HepG2 (cell line): ENCODE data around the gene NMU. TPM values are rescaled to one million over a fixed set of nuclear protein-coding genes. Genes with fewer than 3 reads are reported as not detected.

Experiments
- ATAC-seq: fragments of 200-7000 bp; cut with Tn5 transposase; 3 replicates; pipeline ENCODE4 v1.9.1; 2020; ENCODE audit warnings: mild to moderate bottlenecking, moderate library complexity
- BruUV-seq: library from RNA; stranded (reverse); fragments of 400-500 nt; replicated peaks from 2 replicates; lab custom pipeline; 2021; lab: Mats Ljungman, UMichigan
- CTCF ChIA-PET: fragments of 300-600 bp; formaldehyde crosslinking; extraction: SDS; loops from one replicate; lab custom pipeline; 2021; ENCODE audit warnings: low total read pairs, inconsistent platforms, low intra/inter-chr PET ratio; lab: Yijun Ruan, JAX
- POLR2A ChIA-PET: fragments of 350-600 bp; sonication (Branson Sonifier 250); formaldehyde crosslinking; loops from one replicate; lab custom pipeline; 2020; ENCODE audit warnings: antibody characterized with exemption, inconsistent platforms; lab: Yijun Ruan, JAX
- DNase-seq: peaks from one replicate; pipeline ENCODE4 v3.0.0-alpha.2; 2015; ENCODE audit warnings: low spot score
- FAIRE-seq: peaks from 3 replicates; lab custom pipeline; 2011; peaks lifted over from hg19 to GRCh38; lab: Jason Lieb, UNC
- H2AFZ ChIP-seq: one replicate; pipeline ENCODE4 v1.6.1; 2011; ENCODE audit warnings: low read length, inconsistent platforms
- H3K27ac ChIP-seq: fragments of 300-600 bp; 3 replicates; pipeline ENCODE4 v1.8.0; 2011; ENCODE audit warnings: mixed run types, mild to moderate bottlenecking, mixed read lengths, low read length, inconsistent platforms; ENCODE audit not compliant: insufficient read depth; ENCODE audit errors: extremely low read length
- H3K27me3 ChIP-seq, 2 experiments: fragments of 200-600 bp in 1 of 2; 2 replicates in 1 of 2; 3 replicates in 1 of 2; pipeline versions ENCODE4 v1.6.0 to v1.8.0; 2011; ENCODE audit warnings: low read length in 2 of 2, mild to moderate bottlenecking in 2 of 2, moderate library complexity in 2 of 2, inconsistent platforms in 1 of 2; ENCODE audit not compliant: insufficient read depth in 2 of 2, control insufficient read depth in 1 of 2
- H3K36me3 ChIP-seq, 2 experiments: fragments of 200-600 bp in 1 of 2; replicated peaks in 1 of 2; 2 replicates in 1 of 2; 3 replicates in 1 of 2; pipeline versions ENCODE4 v1.5.1 to v1.8.0; 2011; ENCODE audit warnings: low read length in 2 of 2, inconsistent platforms in 1 of 2; ENCODE audit not compliant: insufficient read depth in 2 of 2, control insufficient read depth in 1 of 2
- H3K4me1 ChIP-seq: 2 replicates; pipeline ENCODE4 v1.5.1; 2012; ENCODE audit warnings: low read length, inconsistent platforms; ENCODE audit not compliant: insufficient read depth
- H3K4me2 ChIP-seq: 2 replicates; pipeline ENCODE4 v1.6.0; 2011; ENCODE audit warnings: low read depth, low read length, inconsistent platforms
- H3K4me3 ChIP-seq, 3 experiments: fragments of 200-600 bp in 1 of 3; sonication (generic), shearing (Covaris generic) in 1 of 3; replicated peaks in 1 of 3; 2 replicates each; pipeline ENCODE4 v1.5.1; 2011 to 2016; ENCODE audit warnings: low read length in 3 of 3, inconsistent platforms in 2 of 3, low read depth in 2 of 3, mild to moderate bottlenecking in 2 of 3, control low read depth in 1 of 3, mixed read lengths in 1 of 3; ENCODE audit not compliant: insufficient read depth in 1 of 3
- H3K79me2 ChIP-seq: one replicate; pipeline ENCODE4 v1.6.1; 2011; ENCODE audit warnings: low read length, inconsistent platforms; ENCODE audit not compliant: insufficient read depth
- H3K9ac ChIP-seq: 2 replicates; pipeline ENCODE4 v1.6.0; 2011; ENCODE audit warnings: mild to moderate bottlenecking, low read depth, low read length, inconsistent platforms; ENCODE audit not compliant: insufficient read depth
- H3K9me3 ChIP-seq: 2 replicates; pipeline ENCODE4 v1.5.1; 2012; ENCODE audit warnings: mild to moderate bottlenecking, low read length
- H4K20me1 ChIP-seq: 2 replicates; pipeline ENCODE4 v1.6.0; 2011; ENCODE audit warnings: inconsistent platforms, mild to moderate bottlenecking, low read length, moderate library complexity; ENCODE audit not compliant: insufficient read depth
- ATF2 ChIP-seq: sonication (generic); formaldehyde crosslinking; IDR thresholded peaks from 2 replicates; pipeline ENCODE4 v1.4.0; 2020; ENCODE audit warnings: missing genetic modification reagents
- MTA3 ChIP-seq: sonication (generic); formaldehyde crosslinking; IDR thresholded peaks from 2 replicates; pipeline ENCODE4 v1.4.0; 2020; ENCODE audit warnings: missing genetic modification reagents
- NCOA1 ChIP-seq: sonication (generic); formaldehyde crosslinking; IDR thresholded peaks from 2 replicates; pipeline ENCODE4 v1.9.0; 2021; ENCODE audit warnings: missing genetic modification reagents
- NR3C1 ChIP-seq: sonication (generic); formaldehyde crosslinking; IDR thresholded peaks from 2 replicates; pipeline ENCODE4 v1.4.0; 2020; ENCODE audit warnings: missing genetic modification reagents
- RXRA ChIP-seq: sonication (generic); formaldehyde crosslinking; IDR thresholded peaks from 2 replicates; pipeline ENCODE4 v1.5.1; 2020; ENCODE audit warnings: missing genetic modification reagents
- SMAD3 ChIP-seq: sonication (generic); formaldehyde crosslinking; IDR thresholded peaks from 2 replicates; pipeline ENCODE4 v1.4.0; 2020; ENCODE audit warnings: missing genetic modification reagents
- SNAPC5 ChIP-seq: sonication (generic); formaldehyde crosslinking; IDR thresholded peaks from 2 replicates; pipeline ENCODE4 v1.8.1; 2023; ENCODE audit warnings: mild to moderate bottlenecking, missing genetic modification reagents, borderline replicate concordance
- TEF ChIP-seq: sonication (generic); formaldehyde crosslinking; IDR thresholded peaks from 2 replicates; pipeline ENCODE4 v1.5.0; 2020; ENCODE audit warnings: missing genetic modification reagents
- ZNF337 ChIP-seq: sonication (generic); formaldehyde crosslinking; IDR thresholded peaks from 2 replicates; pipeline ENCODE4 v1.5.1; 2020; ENCODE audit warnings: missing genetic modification reagents, low read depth, mild to moderate bottlenecking, borderline replicate concordance
- WGBS: methylation state at CpG from one replicate; pipeline ENCODE4 v1.1.6; 2017; ENCODE audit warnings: low lambda C conversion rate; 5-methylcytosine and 5-hydroxymethylcytosine counted together
- in situ Hi-C: cut with HindIII; loops from 2 replicates; pipeline ENCODE4 v1.10.0; 2017; ENCODE audit warnings: low pct_unique_long_range_greater_than_20kb; ENCODE audit not compliant: extremely low pct_ligation_motif_present
- intact Hi-C: fragments of 100-400 bp; cut with micrococcal nuclease; formaldehyde crosslinking; loops from one replicate; pipeline ENCODE4 v1.10.0; 2022; ENCODE audit not compliant: unreplicated experiment
- polyA plus RNA-seq, 8 experiments: library from polyadenylated mRNA; depleted of rRNA in 3 of 8; stranded (reverse) in 7 of 8; unstranded in 1 of 8; fragments of >200 nt; fragmentation: Illumina TruSeq in 4 of 8; extraction: Trizol in 4 of 8; gene quantifications; 2 replicates each; pipeline versions ENCODE4 v1.2.1 to v1.2.3, GENCODE V29; 2011 to 2016; ENCODE audit warnings: low read depth in 4 of 8, missing spikeins in 1 of 8, mixed read lengths in 1 of 8; ENCODE audit not compliant: insufficient read depth in 1 of 8
- total RNA-seq, 5 experiments: library from RNA; depleted of rRNA; stranded (reverse); fragments of >200 nt; fragmentation: Illumina TruSeq; extraction: Trizol; gene quantifications; 2 replicates each; pipeline ENCODE4 v1.2.3, GENCODE V29; 2016; ENCODE audit warnings: low read depth in 1 of 5

Gene NMU
- total and polyA plus RNA-seq, 2 of the 13 experiments (the other 11 are each of a cell fraction or from before 2014, with no cell fraction given): not detected

GRCh38 chr4:55666535-55666934 is 30.4 kb upstream of the NMU start:
- no peaks in the 10 kb centered on the region for H3K9me3 ChIP-seq
- DNase-seq (no peak), FAIRE-seq (no peak), ATAC-seq (no peak)
- H3K4me1 ChIP-seq: no peaks in the 10 kb centered on the region
- no peak overlapping the region for H3K4me2 ChIP-seq
- intact Hi-C loops: no loop called here
- H3K79me2 ChIP-seq: no peaks in the 10 kb centered on the region
- no peaks in the 10 kb centered on the region for H3K36me3 ChIP-seq
- H3K9ac ChIP-seq: no peak overlapping the region
- H3K27me3 ChIP-seq: peaks cover 0 to 3% of the 10 kb centered on the region in 2 experiments; a peak in 2 of 5 replicates
- H2AFZ ChIP-seq: no peak overlapping the region
- BruUV-seq: no TSS peak
- ChIA-PET CTCF (no interaction called here), POLR2A (no interaction called here)
- in situ Hi-C loops: no loop called here
- TF ChIP-seq SNAPC5 (CRISPR knock-in tag): no peak
- TF ChIP-seq ATF2 (CRISPR knock-in tag): no peak
- TF ChIP-seq NR3C1 (CRISPR knock-in tag): no peak
- TF ChIP-seq SMAD3 (CRISPR knock-in tag): no peak
- TF ChIP-seq NCOA1 (CRISPR knock-in tag): no peak
- TF ChIP-seq TEF (CRISPR knock-in tag): no peak
- TF ChIP-seq ZNF337 (CRISPR knock-in tag): no peak
- no peak for TF ChIP-seq MTA3 (CRISPR knock-in tag)
- no peak for TF ChIP-seq RXRA
- no peaks in the 10 kb centered on the region for H4K20me1 ChIP-seq
- WGBS: 0% methylated on average over 1 of the region's 1 CpG
- no peak overlapping the region for H3K4me3 ChIP-seq
- no peak overlapping the region for H3K27ac ChIP-seq
